ENCODE results near the gene PEX16.

PEX16 gene

DNA sequence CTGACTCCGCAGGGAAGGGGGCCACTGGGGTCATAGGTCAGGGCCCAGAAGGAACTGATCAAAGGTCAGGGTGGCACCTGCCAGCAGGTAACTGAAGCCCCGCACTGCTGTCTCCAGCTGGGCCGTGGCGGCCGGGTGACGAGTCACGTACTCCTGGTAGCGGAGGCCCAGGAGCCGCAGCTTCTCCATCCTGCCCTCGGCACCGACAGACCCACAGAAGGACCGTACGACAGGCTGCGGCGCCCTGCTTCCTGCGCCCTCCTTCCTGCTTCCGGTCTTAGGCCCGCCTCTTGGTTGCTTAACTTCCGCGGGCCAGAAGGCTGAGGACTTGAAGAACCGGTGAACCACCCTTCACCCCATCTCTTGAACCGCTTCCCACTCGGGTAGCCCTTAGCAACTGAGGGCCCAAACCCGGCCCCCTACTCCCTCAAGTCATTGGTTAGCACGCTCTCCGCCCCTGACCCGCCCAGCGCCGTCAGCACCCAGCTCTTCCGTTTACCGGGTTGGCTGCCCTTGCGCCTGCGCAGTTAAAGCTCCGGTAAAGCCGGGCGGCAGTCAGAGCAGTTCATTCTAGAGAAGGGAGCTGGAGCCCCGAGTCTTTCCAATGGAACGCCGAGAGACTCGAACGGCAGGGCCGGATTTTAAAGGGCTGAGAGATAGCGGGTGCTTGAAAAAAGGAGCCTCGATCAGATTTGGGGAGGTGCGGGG lies at the start of gene PEX16:
PEX16 (minus strand) TSS at position 255 of the 708 bp plus-strand sequence; CDS start at position 189, 66 bp downstream.
- Mint-ChIP-seq H3K27ac (peak within 1 kb of the TSS; percentile 97), H3K9me3 (no peaks in the 10 kb centered on the region), H3K4me3 (peak within 1 kb of the TSS; percentile 97), H3K36me3 (peaks cover 42% of the 10 kb centered on the region), H3K4me1 (peaks cover 62% of the 10 kb centered on the region)
- ATAC-seq: peak; percentile 91
- peak; percentile 80 to 96 for DNase-seq (ENCODE audit: low spot score in 2 of 2)

DNA sequence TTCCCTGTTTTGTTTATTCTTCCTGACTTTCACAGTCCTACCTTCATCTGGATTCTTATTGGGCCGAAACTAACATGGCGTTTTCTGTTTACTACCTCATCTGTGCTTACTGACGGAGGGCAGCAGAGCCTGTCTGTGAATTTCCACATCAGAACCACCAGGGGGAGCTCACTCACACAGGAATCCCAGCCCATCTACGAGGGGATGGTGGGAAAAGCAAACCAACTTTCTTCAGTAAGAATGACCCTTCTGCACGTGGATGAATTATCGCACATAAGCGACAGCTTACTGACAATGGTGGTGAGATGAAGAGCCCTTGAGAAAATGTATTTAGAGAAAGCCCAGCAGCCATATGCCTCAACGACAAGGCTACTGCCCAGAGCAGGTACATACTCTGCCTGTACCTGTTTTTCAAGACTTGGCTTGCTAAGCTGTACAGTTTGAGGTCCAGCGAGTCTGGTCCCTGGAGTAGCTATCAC lies 47.3 kb upstream of the PEX16 start:
- Mint-ChIP-seq H3K27ac (no peak overlapping the region), H3K4me1 (no peaks in the 10 kb centered on the region), H3K4me3 (no peak overlapping the region), H3K9me3 (no peaks in the 10 kb centered on the region), H3K36me3 (peaks cover 58% of the 10 kb centered on the region)
- ATAC-seq: peak; percentile 89
- DNase-seq (ENCODE audit: low spot score in 2 of 2): peak; percentile 37 to 72

DNA sequence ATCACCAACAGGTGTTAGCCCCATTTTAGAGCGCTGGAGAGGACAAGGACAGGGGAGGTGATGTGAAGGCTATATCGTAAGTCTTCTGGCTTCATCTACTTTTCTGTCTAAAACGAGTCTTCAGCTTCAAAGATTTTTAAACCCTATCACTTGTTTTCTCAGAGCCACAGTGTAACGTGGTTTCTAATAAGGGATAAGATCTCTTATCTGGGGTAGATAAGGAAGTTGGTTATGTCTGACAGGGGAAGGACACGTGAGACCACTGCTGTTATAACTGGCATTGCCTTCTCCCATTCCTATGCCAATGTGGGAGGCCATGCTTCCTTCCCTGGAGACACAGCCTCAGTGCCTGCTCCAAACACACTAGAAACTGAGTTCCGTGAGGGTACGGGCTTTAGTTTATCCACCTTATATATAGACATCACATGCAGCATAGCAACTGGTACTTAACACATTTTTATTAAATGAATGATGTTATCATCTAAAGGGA lies 44.1 kb upstream of the PEX16 start:
- Mint-ChIP-seq H3K4me3 (no peak overlapping the region), H3K36me3 (peaks cover 47% of the 10 kb centered on the region), H3K27ac (no peak overlapping the region), H3K9me3 (no peaks in the 10 kb centered on the region), H3K4me1 (peaks cover 9% of the 10 kb centered on the region)
- DNase-seq (ENCODE audit: low spot score in 2 of 2) (no peak), ATAC-seq (no peak)

DNA sequence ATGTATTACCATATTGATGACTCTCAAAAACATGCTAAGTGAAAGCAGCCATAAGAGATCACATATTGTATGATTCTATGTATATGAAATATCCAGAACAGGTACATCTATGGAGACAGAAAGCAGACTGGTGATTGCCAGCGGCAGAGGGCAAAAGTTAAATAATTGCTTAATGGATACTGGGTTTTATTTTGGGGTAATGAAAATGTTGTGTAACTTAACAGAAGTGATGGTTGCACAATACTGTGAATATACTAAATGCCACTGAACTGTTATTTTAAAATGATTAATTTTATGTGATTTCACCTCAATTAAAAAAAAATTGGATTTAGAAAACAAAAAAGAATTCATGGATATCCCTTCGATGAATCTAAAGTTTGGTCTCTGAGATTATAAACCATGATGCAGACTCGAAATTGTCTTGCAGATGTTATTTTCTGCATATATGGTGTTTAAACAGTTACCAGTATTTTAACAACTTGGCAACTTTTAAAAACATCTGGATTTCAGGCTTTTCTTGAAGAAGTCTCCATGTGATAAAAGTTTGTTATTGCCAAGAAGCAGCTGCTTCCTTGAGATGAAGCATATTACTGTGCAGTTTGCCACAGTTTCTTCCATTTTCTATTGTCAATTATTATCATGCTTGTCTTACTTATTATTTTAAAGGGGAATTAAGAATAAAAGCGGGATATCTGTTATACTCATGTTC lies 42.9 kb upstream of the PEX16 start:
- DNase-seq (ENCODE audit: low spot score in 2 of 2) (no peak), ATAC-seq (no peak)
- Mint-ChIP-seq H3K27ac (no peak overlapping the region), H3K4me3 (no peak overlapping the region), H3K4me1 (peaks cover 9% of the 10 kb centered on the region), H3K9me3 (no peaks in the 10 kb centered on the region), H3K36me3 (peaks cover 52% of the 10 kb centered on the region)

DNA sequence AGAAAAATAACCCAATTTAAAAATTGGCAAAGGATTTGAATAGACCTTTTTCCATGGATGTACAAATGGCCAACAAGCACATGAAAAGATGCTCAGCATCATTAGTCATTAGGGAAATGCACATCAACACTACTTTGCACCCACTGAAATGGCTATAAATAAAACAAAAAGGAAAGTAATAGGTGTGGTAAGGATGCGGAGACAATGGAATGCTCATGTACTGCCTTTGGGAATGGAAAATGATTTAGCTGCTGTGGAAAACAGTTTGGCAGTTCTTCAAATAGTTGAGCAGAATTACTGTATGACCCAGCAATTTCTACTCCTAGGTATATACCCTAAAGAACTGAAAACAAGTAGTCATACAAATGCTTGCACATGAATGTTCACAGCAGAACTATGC lies 42.2 kb upstream of the PEX16 start:
- H3K4me1 Mint-ChIP-seq: peaks cover 9% of the 10 kb centered on the region
- DNase-seq (ENCODE audit: low spot score in 2 of 2): no peak
- ATAC-seq: no peak
- H3K4me3 Mint-ChIP-seq: no peak overlapping the region
- H3K9me3 Mint-ChIP-seq: no peaks in the 10 kb centered on the region
- H3K27ac Mint-ChIP-seq: no peak overlapping the region
- peaks cover 59% of the 10 kb centered on the region for H3K36me3 Mint-ChIP-seq

DNA sequence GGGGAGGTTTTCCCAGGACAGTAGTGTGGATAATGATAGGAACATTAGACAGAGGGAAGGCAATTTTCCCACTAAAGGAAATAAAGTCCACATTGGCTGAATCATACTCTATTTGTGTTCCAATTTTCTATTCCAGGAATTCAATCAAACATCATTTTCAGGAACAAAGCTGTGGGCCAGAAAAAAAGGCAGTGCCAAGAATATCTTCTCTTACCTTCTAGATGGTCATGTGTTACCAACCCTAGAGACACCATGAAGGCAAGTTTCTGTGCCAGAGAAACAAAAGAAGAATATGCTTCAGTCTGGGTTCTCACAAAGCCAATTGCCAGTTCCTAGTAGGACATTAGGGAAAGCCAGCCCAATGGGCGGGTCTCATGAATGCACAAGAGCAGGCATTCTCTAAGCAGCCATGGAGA lies 32.3 kb upstream of the PEX16 start:
- Mint-ChIP-seq H3K4me1 (no peaks in the 10 kb centered on the region), H3K9me3 (no peaks in the 10 kb centered on the region), H3K4me3 (no peak overlapping the region), H3K27ac (no peak overlapping the region), H3K36me3 (peaks cover 99% of the 10 kb centered on the region)
- no peak for ATAC-seq
- no peak for DNase-seq (ENCODE audit: low spot score in 2 of 2)

DNA sequence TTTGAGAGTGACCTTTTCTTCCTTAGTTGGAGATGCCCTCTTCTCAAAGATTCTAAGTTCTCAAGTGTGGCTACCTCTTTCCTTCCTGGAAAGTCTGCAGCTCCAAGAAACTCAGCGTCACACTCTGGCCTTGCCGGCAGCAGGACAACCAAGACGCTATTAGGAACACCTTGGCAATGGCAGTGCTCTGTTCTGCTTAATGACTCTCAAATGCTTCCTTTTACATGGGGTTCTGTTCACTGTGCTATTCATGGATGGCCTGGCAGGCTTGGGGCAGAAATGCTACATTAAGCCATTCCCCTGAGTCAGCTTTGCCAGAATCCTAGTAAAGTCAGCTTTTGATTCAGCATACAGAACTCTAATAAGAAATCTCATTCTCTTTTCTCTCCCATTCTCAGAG lies 30.7 kb upstream of the PEX16 start:
- Mint-ChIP-seq H3K4me3 (no peak overlapping the region), H3K27ac (no peak overlapping the region)
- no peak for ATAC-seq

DNA sequence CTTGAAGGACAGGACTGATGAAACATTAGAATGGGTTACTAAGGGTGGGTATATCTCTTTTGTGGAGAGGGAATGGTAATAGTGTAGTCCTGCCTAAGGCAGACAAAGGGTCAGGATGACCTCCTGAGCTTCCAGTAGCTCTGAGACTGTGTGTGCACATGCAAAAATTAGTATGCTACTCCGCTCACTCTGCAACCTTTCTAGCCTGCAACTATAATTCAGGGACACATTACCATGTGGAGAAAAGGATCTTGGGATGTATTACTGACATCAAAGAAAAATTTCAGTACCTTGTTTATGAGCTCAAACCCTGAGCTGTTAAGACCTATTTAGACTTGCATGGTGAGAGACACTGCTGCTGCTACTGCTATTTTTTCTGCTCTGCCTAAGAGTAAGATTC lies 30.2 kb upstream of the PEX16 start:
- DNase-seq (ENCODE audit: low spot score in 2 of 2) (no peak), ATAC-seq (no peak)
- Mint-ChIP-seq H3K9me3 (no peaks in the 10 kb centered on the region), H3K36me3 (peaks cover 97% of the 10 kb centered on the region), H3K4me1 (no peaks in the 10 kb centered on the region), H3K27ac (no peak overlapping the region), H3K4me3 (no peak overlapping the region)

More for the DNA sequence above, 30.7 kb upstream of the PEX16 start:
- peaks cover 98% of the 10 kb centered on the region for H3K36me3 Mint-ChIP-seq
- DNase-seq (ENCODE audit: low spot score in 2 of 2): no peak
- H3K9me3 Mint-ChIP-seq: no peaks in the 10 kb centered on the region
- H3K4me1 Mint-ChIP-seq: no peaks in the 10 kb centered on the region

DNA sequence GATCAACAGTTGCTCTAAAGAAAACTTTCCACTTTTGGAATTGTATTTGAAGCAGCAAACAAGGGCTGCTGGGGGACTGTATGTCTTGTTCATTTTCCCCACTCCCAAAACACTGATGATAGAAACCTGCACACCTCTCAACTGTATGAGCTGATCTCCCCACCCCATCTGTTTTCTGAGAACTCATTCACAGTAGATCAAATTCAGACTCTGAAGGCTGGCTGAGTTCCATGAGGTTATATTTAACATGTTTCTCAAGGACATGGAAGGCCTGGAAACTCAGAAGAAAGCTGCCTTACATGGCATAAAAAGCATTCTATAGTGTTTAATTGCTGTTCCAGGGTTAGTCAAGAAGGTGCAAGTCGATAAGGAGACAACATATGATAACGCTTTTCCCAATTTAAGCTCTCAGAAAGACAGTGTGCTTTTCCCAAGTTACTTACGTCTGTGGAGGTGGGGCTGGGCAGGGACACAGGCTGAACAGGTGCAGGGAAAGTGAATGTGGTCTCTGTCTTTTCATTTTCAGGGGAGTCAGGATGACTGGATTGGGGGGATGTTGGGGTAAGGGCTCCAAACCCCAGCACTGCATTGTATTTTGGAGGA lies 27.8 kb upstream of the PEX16 start:
- no peaks in the 10 kb centered on the region for H3K9me3 Mint-ChIP-seq
- H3K4me3 Mint-ChIP-seq: no peak overlapping the region
- DNase-seq (ENCODE audit: low spot score in 2 of 2): no peak
- H3K27ac Mint-ChIP-seq: peak overlapping the region; percentile 30
- ATAC-seq: no peak
- peaks cover 88% of the 10 kb centered on the region for H3K36me3 Mint-ChIP-seq
- H3K4me1 Mint-ChIP-seq: no peaks in the 10 kb centered on the region

DNA sequence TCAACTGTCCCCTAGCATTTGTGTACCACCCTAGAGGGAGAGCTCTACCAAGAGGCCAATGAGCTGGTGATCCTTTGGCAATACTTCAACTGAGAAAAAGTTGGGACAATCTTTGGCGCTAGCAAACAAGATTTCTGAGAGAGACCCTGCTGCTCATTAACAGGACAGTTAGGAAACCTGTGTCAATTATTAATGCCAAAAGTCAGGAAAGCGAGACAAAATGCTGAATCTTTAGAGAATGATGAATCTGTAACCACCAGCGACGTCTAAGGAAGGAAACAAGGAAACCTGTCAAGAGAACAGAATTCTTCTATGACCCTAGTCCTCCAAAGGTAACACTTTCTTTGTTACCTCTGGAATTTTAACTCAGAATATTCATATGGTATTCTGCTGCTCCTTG lies 24.7 kb upstream of the PEX16 start:
- Mint-ChIP-seq H3K4me3 (no peak overlapping the region), H3K9me3 (no peaks in the 10 kb centered on the region), H3K4me1 (no peaks in the 10 kb centered on the region), H3K27ac (peak overlapping the region; percentile 35), H3K36me3 (peaks cover 76% of the 10 kb centered on the region)
- DNase-seq (ENCODE audit: low spot score in 2 of 2) (no peak), ATAC-seq (no peak)

DNA sequence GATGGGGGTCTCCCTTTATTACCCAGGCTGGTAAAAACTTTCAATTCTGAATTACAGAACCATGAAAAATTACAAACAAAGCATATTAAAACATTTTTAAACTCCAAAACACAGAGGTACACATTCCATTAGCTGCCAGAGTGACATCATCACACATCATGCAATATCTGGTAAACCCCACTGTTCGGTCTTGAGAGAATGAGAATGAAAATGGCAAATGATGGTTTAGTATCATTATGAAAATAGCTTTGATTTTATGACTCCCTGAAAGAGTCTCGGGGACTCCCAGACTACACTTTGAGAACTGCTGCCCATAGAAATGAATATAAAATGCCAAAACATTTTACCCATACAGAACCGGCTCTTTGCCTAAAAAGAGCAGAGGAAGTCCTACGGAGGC lies 23.6 kb upstream of the PEX16 start:
- DNase-seq (ENCODE audit: low spot score in 2 of 2) (no peak), ATAC-seq (peak; percentile 75)
- Mint-ChIP-seq H3K36me3 (peaks cover 76% of the 10 kb centered on the region), H3K9me3 (no peaks in the 10 kb centered on the region), H3K27ac (peak overlapping the region; percentile 35), H3K4me1 (no peaks in the 10 kb centered on the region), H3K4me3 (no peak overlapping the region)

DNA sequence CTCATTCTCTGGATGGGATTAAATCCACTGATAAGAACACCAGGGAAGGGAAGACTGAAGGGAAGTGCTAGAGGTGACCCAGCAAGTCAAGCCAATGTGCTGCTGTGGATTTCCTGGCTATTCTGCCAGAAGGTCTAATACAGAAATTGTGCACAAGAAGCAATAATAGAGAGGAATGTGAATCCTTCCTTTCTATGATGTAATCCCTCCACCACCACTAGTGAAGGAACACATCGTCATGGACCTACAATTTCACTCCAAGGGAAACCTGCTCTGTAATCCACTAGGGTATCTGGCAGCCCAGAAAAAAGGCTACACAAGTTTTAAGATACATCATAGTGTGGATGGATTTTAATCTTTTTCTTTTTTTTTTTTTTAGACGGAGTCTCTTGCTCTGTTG lies 22.2 kb upstream of the PEX16 start:
- H3K9me3 Mint-ChIP-seq: no peaks in the 10 kb centered on the region
- no peak overlapping the region for H3K4me3 Mint-ChIP-seq
- ATAC-seq (no peak), DNase-seq (ENCODE audit: low spot score in 2 of 2) (no peak)
- no peaks in the 10 kb centered on the region for H3K4me1 Mint-ChIP-seq
- peaks cover 77% of the 10 kb centered on the region for H3K36me3 Mint-ChIP-seq
- peak overlapping the region; percentile 17 for H3K27ac Mint-ChIP-seq

DNA sequence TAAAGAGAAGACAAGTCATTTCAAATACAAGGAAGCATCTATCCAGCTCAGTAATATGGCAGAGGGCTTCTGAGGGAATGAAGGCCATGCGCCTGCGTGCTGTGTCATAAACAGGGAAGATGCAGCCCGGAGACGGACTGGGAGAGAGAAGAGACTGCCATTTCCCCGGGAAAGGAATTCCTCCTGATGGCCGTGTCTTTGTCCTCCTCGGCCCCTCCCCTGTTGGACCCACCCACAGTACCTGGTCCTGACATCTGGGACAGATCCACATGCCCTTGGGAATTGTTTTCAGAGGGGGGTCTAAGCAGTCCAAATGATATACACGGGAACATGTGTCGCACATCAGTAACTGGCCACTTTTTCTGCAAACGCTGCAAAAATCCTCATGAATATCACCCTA lies 20.2 kb upstream of the PEX16 start:
- no peaks in the 10 kb centered on the region for H3K4me1 Mint-ChIP-seq
- H3K27ac Mint-ChIP-seq: no peak overlapping the region
- H3K9me3 Mint-ChIP-seq: no peaks in the 10 kb centered on the region
- no peak overlapping the region for H3K4me3 Mint-ChIP-seq
- DNase-seq (ENCODE audit: low spot score in 2 of 2) (no peak), ATAC-seq (no peak)
- peaks cover 79% of the 10 kb centered on the region for H3K36me3 Mint-ChIP-seq

DNA sequence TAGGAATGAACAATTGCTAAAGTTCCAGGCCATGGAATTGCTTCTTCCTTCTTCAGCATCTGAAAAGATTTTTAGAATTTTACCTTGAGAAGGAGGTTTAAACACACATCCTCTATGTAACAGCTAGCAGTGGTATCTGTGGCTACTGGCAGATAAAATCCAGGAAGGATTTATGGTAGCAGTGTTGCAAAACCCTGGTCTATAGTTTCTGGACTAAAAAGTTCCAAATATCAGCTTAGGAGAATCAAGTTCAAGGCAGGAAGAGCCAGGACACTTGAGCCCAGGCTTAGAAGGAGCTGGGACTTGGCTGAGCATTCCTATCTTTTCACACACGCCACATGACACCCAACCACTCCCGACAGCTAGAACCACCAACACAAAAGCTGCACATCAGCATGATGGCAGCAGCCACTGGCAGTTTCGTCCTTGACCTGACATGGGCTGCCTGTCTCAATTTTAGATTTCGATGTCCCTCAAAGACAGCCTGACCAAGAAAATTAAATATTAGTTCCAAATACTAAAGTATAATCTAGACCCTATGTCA lies 18.9 kb upstream of the PEX16 start:
- DNase-seq (ENCODE audit: low spot score in 2 of 2) (no peak), ATAC-seq (no peak)
- Mint-ChIP-seq H3K4me3 (no peak overlapping the region), H3K4me1 (peaks cover 3% of the 10 kb centered on the region), H3K9me3 (no peaks in the 10 kb centered on the region), H3K36me3 (peaks cover 80% of the 10 kb centered on the region), H3K27ac (peak overlapping the region; percentile 23)

DNA sequence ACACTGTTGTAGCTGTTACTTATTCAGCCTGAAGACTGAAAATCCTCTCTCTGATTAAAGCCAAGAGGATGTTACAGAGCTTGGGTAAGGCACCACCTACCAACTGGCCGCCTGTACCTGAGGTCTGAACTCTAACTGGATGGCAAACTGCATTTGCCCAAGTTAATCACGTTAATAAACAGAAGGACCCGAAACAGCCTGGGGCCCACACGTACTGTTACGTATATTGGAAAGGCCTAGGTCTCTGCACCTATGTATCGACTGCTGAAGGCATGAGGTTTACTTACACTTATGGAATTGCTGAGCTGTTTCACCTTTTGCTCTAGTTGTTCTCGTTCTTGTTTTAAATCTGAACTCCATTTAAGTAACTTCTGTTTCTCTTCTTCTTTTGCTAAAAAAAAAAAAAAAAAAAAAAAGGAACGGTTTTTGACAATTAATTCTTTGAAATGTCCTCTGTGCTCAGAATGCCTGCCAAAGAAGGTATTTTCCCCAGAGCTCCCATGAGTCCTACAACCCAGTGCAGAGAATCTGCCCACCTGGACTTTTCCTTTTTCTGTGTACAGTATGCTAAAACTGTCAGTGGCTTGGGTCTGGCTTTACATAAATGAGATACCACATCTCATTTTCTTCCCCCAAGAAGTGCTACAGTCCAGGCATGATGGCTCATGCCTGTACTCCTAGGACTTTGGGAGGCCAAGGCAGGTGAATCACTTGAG lies 17.8 kb upstream of the PEX16 start:
- Mint-ChIP-seq H3K4me1 (peaks cover 13% of the 10 kb centered on the region), H3K36me3 (peaks cover 85% of the 10 kb centered on the region), H3K9me3 (no peaks in the 10 kb centered on the region), H3K4me3 (no peak overlapping the region), H3K27ac (no peak overlapping the region)
- DNase-seq (ENCODE audit: low spot score in 2 of 2) (no peak), ATAC-seq (no peak)

Measured in stimulated activated effector memory CD8-positive, alpha-beta T cell treated with anti-CD3 and anti-CD28 coated beads, Interleukin-12 subunit alpha, Interleukin-12 subunit beta, amount 100 ng/mL, for 72 hours (primary cell).